Tibial nerve (tissue), 3 donors: Measurements from ENCODE around the gene CPXM1.

Experiments
- POLR2A ChIP-seq, 2 donors: fragments of 450-650 bp; IDR thresholded peaks; one replicate each; pipeline ENCODE4 v1.6.1; 2017; ENCODE audit warnings: antibody characterized with exemption in 2 of 2, mild to moderate bottlenecking in 2 of 2, moderate library complexity in 2 of 2
- TF ChIP-seq, protein P1 (sequence below), 5 experiments: fragments of 200-600 bp in 3 of 5; fragments of 450-650 bp in 2 of 5; sonication (generic) in 3 of 5; IDR thresholded peaks; one replicate each; pipeline ENCODE4 v1.5.1; 2016 to 2019; ENCODE audit warnings: antibody characterized with exemption in 5 of 5, mild to moderate bottlenecking in 3 of 5, moderate library complexity in 2 of 5

DNA sequence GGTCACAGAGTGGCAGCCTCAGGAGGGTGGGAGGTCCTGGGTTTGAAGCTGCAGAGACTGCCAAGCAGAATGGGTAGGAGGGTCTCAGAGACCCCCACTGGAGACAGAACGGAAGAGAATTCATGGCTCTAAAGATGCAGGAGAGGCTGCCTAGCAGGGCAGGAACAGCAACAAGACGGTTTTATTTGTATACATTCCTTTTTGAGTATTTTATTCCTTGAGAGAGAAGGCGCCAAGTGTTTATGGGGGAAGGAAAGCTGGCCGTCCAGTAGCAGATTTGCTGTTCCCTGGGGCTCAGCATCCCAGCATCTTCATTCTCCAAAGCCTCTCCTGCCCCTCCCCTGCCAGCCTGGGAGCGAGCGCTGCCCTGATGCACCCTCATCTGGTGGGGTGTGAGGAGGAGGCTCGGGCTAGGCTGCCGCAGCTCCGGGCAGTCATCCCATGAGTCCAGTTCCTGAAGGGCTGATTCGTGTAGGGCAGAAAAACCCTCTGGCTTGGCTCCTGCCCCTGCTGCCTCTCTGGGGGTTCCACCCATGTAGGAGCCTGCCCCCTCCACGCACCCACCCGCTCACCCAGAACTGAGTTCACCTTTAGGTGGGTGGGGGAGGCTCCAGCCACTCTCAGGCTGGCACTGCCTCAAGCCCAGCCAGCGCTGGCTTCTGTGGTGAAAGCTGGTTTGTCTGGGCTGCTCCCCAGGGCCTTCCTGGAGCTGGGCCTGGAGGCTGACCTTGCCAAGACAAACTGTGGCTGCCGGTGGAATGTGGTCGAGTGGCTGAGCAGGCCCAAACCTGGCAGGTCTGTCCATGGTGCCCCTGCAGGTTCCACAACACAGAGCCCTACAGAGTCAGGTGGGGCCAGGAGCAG is 32.4 kb downstream of the CPXM1 start:
- TF ChIP-seq, protein P1, sequence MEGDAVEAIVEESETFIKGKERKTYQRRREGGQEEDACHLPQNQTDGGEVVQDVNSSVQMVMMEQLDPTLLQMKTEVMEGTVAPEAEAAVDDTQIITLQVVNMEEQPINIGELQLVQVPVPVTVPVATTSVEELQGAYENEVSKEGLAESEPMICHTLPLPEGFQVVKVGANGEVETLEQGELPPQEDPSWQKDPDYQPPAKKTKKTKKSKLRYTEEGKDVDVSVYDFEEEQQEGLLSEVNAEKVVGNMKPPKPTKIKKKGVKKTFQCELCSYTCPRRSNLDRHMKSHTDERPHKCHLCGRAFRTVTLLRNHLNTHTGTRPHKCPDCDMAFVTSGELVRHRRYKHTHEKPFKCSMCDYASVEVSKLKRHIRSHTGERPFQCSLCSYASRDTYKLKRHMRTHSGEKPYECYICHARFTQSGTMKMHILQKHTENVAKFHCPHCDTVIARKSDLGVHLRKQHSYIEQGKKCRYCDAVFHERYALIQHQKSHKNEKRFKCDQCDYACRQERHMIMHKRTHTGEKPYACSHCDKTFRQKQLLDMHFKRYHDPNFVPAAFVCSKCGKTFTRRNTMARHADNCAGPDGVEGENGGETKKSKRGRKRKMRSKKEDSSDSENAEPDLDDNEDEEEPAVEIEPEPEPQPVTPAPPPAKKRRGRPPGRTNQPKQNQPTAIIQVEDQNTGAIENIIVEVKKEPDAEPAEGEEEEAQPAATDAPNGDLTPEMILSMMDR (IDR thresholded peaks at IDR 0.05): no peak
- no peak for TF ChIP-seq POLR2A (IDR thresholded peaks at IDR 0.05)
